Gastrocnemius medialis (tissue), 4 donors: ENCODE results near the gene SHB. TPM values are rescaled to one million over a fixed set of nuclear protein-coding genes. Genes with fewer than 3 reads are reported as not detected.
"Not testable (repeated sequence)": the region's sequence is repeated elsewhere in the genome, so short reads cannot be mapped to it uniquely, and the experiment has no call there.

Experiments
- ATAC-seq, 2 donors: fragments of 150-250 bp; one replicate each; pipeline ENCODE4 v1.9.1; 2016
- DNase-seq, 2 donors: peaks; one replicate each; pipeline ENCODE4 v3.0.0-alpha.2; 2019
- H3K27ac ChIP-seq, 4 donors: fragments of 200-600 bp; sonication (generic); 1 replicate in 1 of 4; 2 replicates in 3 of 4; pipeline ENCODE4 v1.5.1; 2016 to 2018; ENCODE audit warnings: mild to moderate bottlenecking in 2 of 4, moderate library complexity in 1 of 4
- H3K27me3 ChIP-seq, 3 donors: fragments of 200-600 bp; sonication (generic) in 2 of 3; 1 replicate in 1 of 3; 2 replicates in 2 of 3; pipeline versions ENCODE4 v1.5.1 to v1.6.0; 2016 to 2019; ENCODE audit warnings: mild to moderate bottlenecking in 1 of 3, moderate library complexity in 1 of 3
- H3K36me3 ChIP-seq, 2 donors: fragments of 200-600 bp; sonication (generic) in 1 of 2; one replicate each; pipeline ENCODE4 v1.5.1; 2017 to 2018
- H3K4me1 ChIP-seq, 2 donors: fragments of 200-600 bp; sonication (generic) in 1 of 2; one replicate each; pipeline ENCODE4 v1.5.1; 2016 to 2017; ENCODE audit warnings: mild to moderate bottlenecking in 2 of 2
- H3K4me3 ChIP-seq, 4 donors: fragments of 200-600 bp; sonication (generic) in 3 of 4; 1 replicate in 1 of 4; 2 replicates in 3 of 4; pipeline ENCODE4 v1.5.1; 2016 to 2019; ENCODE audit warnings: mild to moderate bottlenecking in 2 of 4
- H3K9me3 ChIP-seq, 3 donors: fragments of 200-600 bp; sonication (generic) in 2 of 3; 1 replicate in 1 of 3; 2 replicates in 2 of 3; pipeline ENCODE4 v1.5.1; 2016 to 2019
- CTCF ChIP-seq, 5 experiments: fragments of 450-650 bp in 3 of 5; fragments of 200-600 bp in 2 of 5; sonication (generic) in 2 of 5; IDR thresholded peaks in 4 of 5; conservative IDR thresholded peaks in 1 of 5; 1 replicate in 4 of 5; 2 replicates in 1 of 5; pipeline ENCODE4 v1.5.1; 2016 to 2019; ENCODE audit warnings: antibody characterized with exemption in 5 of 5, mild to moderate bottlenecking in 3 of 5, moderate library complexity in 3 of 5
- POLR2A ChIP-seq, 2 donors: fragments of 450-650 bp; IDR thresholded peaks; one replicate each; pipeline ENCODE4 v1.6.1; 2017; ENCODE audit warnings: antibody characterized with exemption in 2 of 2, mild to moderate bottlenecking in 2 of 2, moderate library complexity in 2 of 2
- in situ Hi-C, 4 donors: fragments of 200-750 bp; cut with MboI; loops; one replicate each; pipeline versions ENCODE4 v1.15.0 to v1.8.0; 2017; ENCODE audit warnings: low sequenced_read_pairs in 4 of 4
- intact Hi-C: fragments of 100-400 bp; cut with DNase I; formaldehyde crosslinking; loops from one replicate; pipeline ENCODE4 v1.15.1; 2023; ENCODE audit warnings: low total_unique reads
- total RNA-seq, 4 donors: library from RNA; depleted of rRNA; stranded (reverse); fragments of >200 nt; gene quantifications; one replicate each; pipeline versions ENCODE4 v1.1.0 to v1.2.3, GENCODE V29; 2016

SHB gene
- total RNA-seq, 4 donors from 2014 or later, result 1.2 to 6.1 (median 4.6) TPM

- in situ Hi-C loops, result loop anchor here in 1 of 4 donors (25.0 kb wide), 3 partner anchors 110 to 590 kb away; partner anchors contain the start of genes FBXO10, TOMM5 and ZBTB5
- H3K36me3 ChIP-seq, result no peaks in the 10 kb centered on the region
- intact Hi-C loops, result no loop called here
- DNase-seq (no peak), ATAC-seq (no peak)
- no peak overlapping the region for H3K27ac ChIP-seq
- no peak overlapping the region for H3K4me3 ChIP-seq
- H3K27me3 ChIP-seq, result no peaks in the 10 kb centered on the region
- H3K9me3 ChIP-seq, result no peaks in the 10 kb centered on the region
- TF ChIP-seq CTCF (IDR thresholded peaks at IDR 0.05 in 4 of 5, conservative IDR thresholded peaks at IDR 0.05 in 1 of 5) (no peak), POLR2A (IDR thresholded peaks at IDR 0.05) (no peak)
- peaks cover 16 to 20% of the 10 kb centered on the region in 2 donors for H3K4me1 ChIP-seq
These were observed 17.1 kb downstream of the SHB start for GRCh38 chr9:38051780-38052546.

- TF ChIP-seq POLR2A (IDR thresholded peaks at IDR 0.05), result no peak
- intact Hi-C loops, result no loop called here
- no peak overlapping the region for H3K4me3 ChIP-seq
- H3K4me1 ChIP-seq, result peaks cover 24 to 25% of the 10 kb centered on the region in 2 donors
- H3K36me3 ChIP-seq, result no peaks in the 10 kb centered on the region
- H3K27ac ChIP-seq, result peak overlapping the region in 2 of 4 donors; percentile 35 to 60
- no peaks in the 10 kb centered on the region for H3K27me3 ChIP-seq
- DNase-seq (no peak), ATAC-seq (no peak)
- H3K9me3 ChIP-seq, result no peaks in the 10 kb centered on the region
- in situ Hi-C loops, result no loop called here
These were observed 20.6 kb downstream of the SHB start for GRCh38 chr9:38048316-38048969.

GRCh38 chr9:38047301-38048251, 21.5 kb downstream of the SHB start:
- no peaks in the 10 kb centered on the region for H3K27me3 ChIP-seq
- in situ Hi-C loops, result no loop called here
- peaks cover 32 to 33% of the 10 kb centered on the region in 2 donors for H3K4me1 ChIP-seq
- DNase-seq, result peak in 1 of 2 donors; percentile 31
- ATAC-seq, result peak; percentile 75 to 89
- H3K27ac ChIP-seq, result peak overlapping the region; percentile 19 to 60 (median 42)
- TF ChIP-seq POLR2A (IDR thresholded peaks at IDR 0.05) (no peak), CTCF (IDR thresholded peaks at IDR 0.05 in 4 of 5, conservative IDR thresholded peaks at IDR 0.05 in 1 of 5) (no peak)
- peak overlapping the region in 2 of 4 donors; percentile 12 to 29 for H3K4me3 ChIP-seq
- intact Hi-C loops, result loop anchor here (2.0 kb wide), 1 partner anchor 21 kb away; the partner anchor contains the start of gene SHB
- H3K9me3 ChIP-seq, result no peaks in the 10 kb centered on the region
- H3K36me3 ChIP-seq, result no peaks in the 10 kb centered on the region

GRCh38 chr9:38046661-38047300, 22.2 kb downstream of the SHB start:
- Histone ChIP-seq H3K27ac (peak overlapping the region in 3 of 4 donors; percentile 19 to 60 (median 28)), H3K4me3 (no peak overlapping the region), H3K27me3 (no peaks in the 10 kb centered on the region), H3K4me1 (peaks cover 32 to 39% of the 10 kb centered on the region in 2 donors), H3K9me3 (no peaks in the 10 kb centered on the region), H3K36me3 (no peaks in the 10 kb centered on the region)
- in situ Hi-C loops, result no loop called here
- intact Hi-C loops, result loop anchor here (2.0 kb wide), 1 partner anchor 22 kb away; the partner anchor contains the start of gene SHB
- TF ChIP-seq CTCF (IDR thresholded peaks at IDR 0.05 in 4 of 5, conservative IDR thresholded peaks at IDR 0.05 in 1 of 5) (no peak), POLR2A (IDR thresholded peaks at IDR 0.05) (no peak)
- DNase-seq, result no peak
- no peak for ATAC-seq

GRCh38 chr9:38045939-38046338, 23.1 kb downstream of the SHB start:
- DNase-seq, H3K9me3 ChIP-seq, H3K27me3 ChIP-seq, in situ Hi-C loops, H3K4me3 ChIP-seq, H3K27ac ChIP-seq, ATAC-seq, H3K36me3 ChIP-seq: not testable (repeated sequence)
- intact Hi-C loops, result loop anchor here (2.0 kb wide), 1 partner anchor 23 kb away; the partner anchor contains the start of gene SHB
- H3K4me1 ChIP-seq, result peaks cover 32 to 39% of the 10 kb centered on the region in 2 donors
